NCI-H1092 treated with DMSO at 0.1 percent for 48 hours (cell line): ENCODE results near the gene CNNM4.

Experiments used
- DNase-seq: peaks from one replicate; lab custom pipeline; 2025; lab: John Stamatoyannopoulos, UW

Gene CNNM4

GRCh38 chr2:96811917-96812316 lies 51.2 kb downstream of the CNNM4 start:
- no peak for DNase-seq

- DNase-seq, result no peak
Observed at GRCh38 chr2:96813656-96814055, 53.0 kb downstream of the CNNM4 start.

GRCh38 chr2:96815326-96816126 lies 54.8 kb downstream of the CNNM4 start:
- DNase-seq, result peak; percentile 15

- peak; percentile 86 for DNase-seq
Observed at GRCh38 chr2:96816127-96816835, 55.6 kb downstream of the CNNM4 start, which contains the start of gene CNNM3. TSS of gene CNNM3 (plus strand) at chr2:96816268. CDS start at chr2:96816278, 10 bp downstream.

GRCh38 chr2:96816836-96817702 lies 56.4 kb downstream of the CNNM4 start:
- peak; percentile 29 for DNase-seq

- DNase-seq, result no peak
Observed at GRCh38 chr2:96817882-96818281, 57.2 kb downstream of the CNNM4 start.

- DNase-seq, result peak; percentile 13
Observed at GRCh38 chr2:96819128-96819875, 58.6 kb downstream of the CNNM4 start.

GRCh38 chr2:96819876-96820511 lies 59.3 kb downstream of the CNNM4 start:
- DNase-seq, result no peak

- no peak for DNase-seq
Observed at GRCh38 chr2:96821113-96821675, 60.5 kb downstream of the CNNM4 start.

GRCh38 chr2:96822786-96823185 lies 62.1 kb downstream of the CNNM4 start:
- no peak for DNase-seq

GRCh38 chr2:96823198-96823597 lies 62.5 kb downstream of the CNNM4 start:
- no peak for DNase-seq

- no peak for DNase-seq
Observed at GRCh38 chr2:96824079-96824870, 63.6 kb downstream of the CNNM4 start.

- no peak for DNase-seq
Observed at GRCh38 chr2:96825057-96825456, 64.4 kb downstream of the CNNM4 start.

- DNase-seq, result no peak
Observed at GRCh38 chr2:96826546-96827278, 66.0 kb downstream of the CNNM4 start.

GRCh38 chr2:96828436-96828835 lies 67.7 kb downstream of the CNNM4 start:
- DNase-seq, result no peak

GRCh38 chr2:96828874-96829273 lies 68.2 kb downstream of the CNNM4 start:
- DNase-seq, result no peak

GRCh38 chr2:96830044-96830562 lies 69.4 kb downstream of the CNNM4 start:
- DNase-seq, result no peak

- peak; percentile 2 for DNase-seq
Observed at GRCh38 chr2:96831679-96832078, 71.0 kb downstream of the CNNM4 start.

- no peak for DNase-seq
Observed at GRCh38 chr2:96832408-96832753, 71.7 kb downstream of the CNNM4 start.
